ENCODE data around the gene RPGRIP1L. TPM values are rescaled to one million over a fixed set of nuclear protein-coding genes. Genes with fewer than 3 reads are reported as not detected.

RPGRIP1L gene
- total RNA-seq, 1 experiment from 2014 or later = 3.8 TPM

- no peak overlapping the region for H3K4me3 ChIP-seq (ENCODE audit: low read length)
- no peaks in the 10 kb centered on the region for H3K9me2 ChIP-seq (replicated peaks; ENCODE audit: low read length)
- peaks cover 58% of the 10 kb centered on the region for H3K79me2 ChIP-seq (ENCODE audit: low read length)
- peaks cover 10% of the 10 kb centered on the region; the same call in 1 of the 2 replicates for H3K4me1 ChIP-seq (ENCODE audit: insufficient read depth, low read length)
- ChIA-PET CTCF (no interaction called here), POLR2A (ENCODE audit: unreplicated experiment) (no interaction called here)
- no peaks in the 10 kb centered on the region for H3K27me3 ChIP-seq (ENCODE audit: low read length)
- no peaks in the 10 kb centered on the region for H4K20me1 ChIP-seq (ENCODE audit: low read length)
- no peaks in the 10 kb centered on the region for H3K9me3 ChIP-seq (ENCODE audit: low read length)
- H3K9ac ChIP-seq (ENCODE audit: low read length) = no peak overlapping the region
- BruUV-seq (replicated peaks) = no TSS peak
- no peaks in the 10 kb centered on the region for H3K36me3 ChIP-seq (ENCODE audit: low read depth, low read length)
- DNase-seq = no peak
- TF ChIP-seq CTCF (conservative IDR thresholded peaks at IDR 0.05; ENCODE audit: low read depth, low read length) = no peak
- no peak for TF ChIP-seq EZH2phosphoT487 (IDR thresholded peaks at IDR 0.05; ENCODE audit: borderline replicate concordance, low read length)
- no peak for TF ChIP-seq EZH2 (IDR thresholded peaks at IDR 0.05; ENCODE audit: low read length, unreplicated experiment)
- no peaks in the 10 kb centered on the region for H3F3A ChIP-seq (ENCODE audit: low read length, unreplicated experiment)
- H2AFZ ChIP-seq (ENCODE audit: low read length) = no peak overlapping the region
- intact Hi-C loops (cut with micrococcal nuclease) = no loop called here
- ATAC-seq = no peak
- H3K4me2 ChIP-seq (ENCODE audit: low read length) = no peak overlapping the region
- H3K27ac ChIP-seq (ENCODE audit: low read length) = no peak overlapping the region
Observed at GRCh38 chr16:53711390-53711789, 7.7 kb upstream of the RPGRIP1L start.

- H3K4me2 ChIP-seq (ENCODE audit: low read length) = no peak overlapping the region
- no peak for TF ChIP-seq EZH2 (IDR thresholded peaks at IDR 0.05; ENCODE audit: low read length, unreplicated experiment)
- no peak for TF ChIP-seq CTCF (conservative IDR thresholded peaks at IDR 0.05; ENCODE audit: low read depth, low read length)
- no peak for TF ChIP-seq EZH2phosphoT487 (IDR thresholded peaks at IDR 0.05; ENCODE audit: borderline replicate concordance, low read length)
- no peak overlapping the region for H3K27ac ChIP-seq (ENCODE audit: low read length)
- H3K4me1 ChIP-seq (ENCODE audit: insufficient read depth, low read length) = peaks cover 10% of the 10 kb centered on the region; the same call in 1 of the 2 replicates
- no peaks in the 10 kb centered on the region for H3F3A ChIP-seq (ENCODE audit: low read length, unreplicated experiment)
- ATAC-seq (no peak), DNase-seq (no peak)
- peaks cover 63% of the 10 kb centered on the region for H3K79me2 ChIP-seq (ENCODE audit: low read length)
- ChIA-PET POLR2A (ENCODE audit: unreplicated experiment) (no interaction called here), CTCF (no interaction called here)
- H3K9me2 ChIP-seq (replicated peaks; ENCODE audit: low read length) = no peaks in the 10 kb centered on the region
- intact Hi-C loops (cut with micrococcal nuclease) = no loop called here
- no peak overlapping the region for H3K9ac ChIP-seq (ENCODE audit: low read length)
- no peaks in the 10 kb centered on the region for H3K36me3 ChIP-seq (ENCODE audit: low read depth, low read length)
- no TSS peak for BruUV-seq (replicated peaks)
- no peak overlapping the region for H3K4me3 ChIP-seq (ENCODE audit: low read length)
- no peaks in the 10 kb centered on the region for H4K20me1 ChIP-seq (ENCODE audit: low read length)
- no peak overlapping the region for H2AFZ ChIP-seq (ENCODE audit: low read length)
- H3K27me3 ChIP-seq (ENCODE audit: low read length) = no peaks in the 10 kb centered on the region
- H3K9me3 ChIP-seq (ENCODE audit: low read length) = no peaks in the 10 kb centered on the region
Observed at GRCh38 chr16:53708490-53708889, 4.8 kb upstream of the RPGRIP1L start.

- H3K9me3 ChIP-seq (ENCODE audit: low read length) = no peaks in the 10 kb centered on the region
- DNase-seq (no peak), ATAC-seq (no peak)
- no peak overlapping the region for H3K27ac ChIP-seq (ENCODE audit: low read length)
- H3K79me2 ChIP-seq (ENCODE audit: low read length) = peaks cover 60% of the 10 kb centered on the region
- POLR2A ChIA-PET (ENCODE audit: unreplicated experiment) = no interaction called here
- no peak overlapping the region for H3K4me3 ChIP-seq (ENCODE audit: low read length)
- H3K27me3 ChIP-seq (ENCODE audit: low read length) = no peaks in the 10 kb centered on the region
- no peaks in the 10 kb centered on the region for H3F3A ChIP-seq (ENCODE audit: low read length, unreplicated experiment)
- no peaks in the 10 kb centered on the region for H4K20me1 ChIP-seq (ENCODE audit: low read length)
- CTCF ChIA-PET = no interaction called here
- H2AFZ ChIP-seq (ENCODE audit: low read length) = no peak overlapping the region
- H3K9me2 ChIP-seq (replicated peaks; ENCODE audit: low read length) = no peaks in the 10 kb centered on the region
- TF ChIP-seq EZH2phosphoT487 (IDR thresholded peaks at IDR 0.05; ENCODE audit: borderline replicate concordance, low read length) (no peak), CTCF (conservative IDR thresholded peaks at IDR 0.05; ENCODE audit: low read depth, low read length) (no peak), EZH2 (IDR thresholded peaks at IDR 0.05; ENCODE audit: low read length, unreplicated experiment) (no peak)
- H3K36me3 ChIP-seq (ENCODE audit: low read depth, low read length) = no peaks in the 10 kb centered on the region
- peaks cover 10% of the 10 kb centered on the region; the same call in 1 of the 2 replicates for H3K4me1 ChIP-seq (ENCODE audit: insufficient read depth, low read length)
- BruUV-seq (replicated peaks) = no TSS peak
- intact Hi-C loops (cut with micrococcal nuclease) = no loop called here
- H3K9ac ChIP-seq (ENCODE audit: low read length) = no peak overlapping the region
- no peak overlapping the region for H3K4me2 ChIP-seq (ENCODE audit: low read length)
Observed at GRCh38 chr16:53707671-53708070, 4.0 kb upstream of the RPGRIP1L start.

All from PC-3 (cell line).